Keratinocyte (primary cell): ENCODE data around the gene TSPAN2.
"Not testable (repeated sequence)": the region's sequence is repeated elsewhere in the genome, so short reads cannot be mapped to it uniquely, and the experiment has no call there.

ENCODE experiments used
- CTCF ChIP-seq, 3 experiments: IDR thresholded peaks in 1 of 3; conservative IDR thresholded peaks in 1 of 3; optimal IDR thresholded peaks in 1 of 3; 2 replicates in 2 of 3; 3 replicates in 1 of 3; pipeline versions ENCODE3 to v1.5.1; 2011; ENCODE audit warnings: low read length in 3 of 3, mild to moderate bottlenecking in 3 of 3, moderate library complexity in 2 of 3, control low read depth in 1 of 3, inconsistent platforms in 1 of 3; ENCODE audit not compliant: insufficient read depth in 2 of 3; ENCODE audit errors: extremely low read depth in 1 of 3
- EZH2 ChIP-seq: IDR thresholded peaks from one replicate; pipeline ENCODE4 v1.6.1; 2012; ENCODE audit warnings: inconsistent platforms, mild to moderate bottlenecking, low read length, moderate library complexity

- TF ChIP-seq CTCF (optimal IDR thresholded peaks at IDR 0.05 in 1 of 3, IDR thresholded peaks at IDR 0.05 in 1 of 3, conservative IDR thresholded peaks at IDR 0.05 in 1 of 3; ENCODE audit: extremely low read depth in 1 of 3, insufficient read depth in 2 of 3, low read length in 3 of 3); EZH2: not testable (repeated sequence)
Observed at GRCh38 chr1:115019549-115019948, 69.8 kb downstream of the TSPAN2 start.
